VCaP (cell line): ENCODE measurements around the gene UBALD2.
A peak's percentile ranks its signal among the peaks of the same experiment; 100 is the strongest.

ENCODE experiments used
- H3K27ac ChIP-seq: fragments of 450-650 bp; 2 replicates; pipeline ENCODE4 v1.5.1; 2017
- CTCF ChIP-seq: fragments of 450-650 bp; conservative IDR thresholded peaks from 2 replicates; pipeline ENCODE4 v1.5.1; 2017; ENCODE audit warnings: mild to moderate bottlenecking, moderate library complexity

Gene UBALD2

GRCh38 chr17:76266244-76266938 is 1.2 kb downstream of the UBALD2 start:
- peak overlapping the region; percentile 97 for H3K27ac ChIP-seq
- TF ChIP-seq CTCF: no peak

- H3K27ac ChIP-seq: peak overlapping the region; percentile 97
- TF ChIP-seq CTCF: no peak
Measured at GRCh38 chr17:76267051-76267576, 2.0 kb downstream of the UBALD2 start.

GRCh38 chr17:76267581-76268001 is 2.4 kb downstream of the UBALD2 start:
- H3K27ac ChIP-seq: peak overlapping the region; percentile 97

GRCh38 chr17:76268015-76268749 is 3.0 kb downstream of the UBALD2 start:
- H3K27ac ChIP-seq: no peak overlapping the region; the same call in 1 of the 2 replicates
- TF ChIP-seq CTCF: no peak

GRCh38 chr17:76268991-76269981 is 4.1 kb downstream of the UBALD2 start:
- peak overlapping the region; percentile 19; the same call in 1 of the 2 replicates for H3K27ac ChIP-seq

GRCh38 chr17:76270127-76270592 is 5.0 kb downstream of the UBALD2 start:
- no peak overlapping the region; the same call in 1 of the 2 replicates for H3K27ac ChIP-seq
- TF ChIP-seq CTCF: no peak

More at GRCh38 chr17:76268991-76269981, 4.1 kb downstream of the UBALD2 start:
- TF ChIP-seq CTCF: no peak
